Esophagus muscularis mucosa (tissue), 4 donors: ENCODE data around the gene CTDSPL.

Experiments used
- CTCF ChIP-seq, 3 experiments: fragments of 200-600 bp in 2 of 3; fragments of 450-650 bp in 1 of 3; sonication (generic) in 2 of 3; IDR thresholded peaks; one replicate each; pipeline ENCODE4 v1.5.1; 2017 to 2019; ENCODE audit warnings: antibody characterized with exemption in 3 of 3, mild to moderate bottlenecking in 2 of 3, moderate library complexity in 1 of 3
- EP300 ChIP-seq: sonication (generic); formaldehyde crosslinking; IDR thresholded peaks from one replicate; pipeline ENCODE4 v1.6.1; 2017; ENCODE audit warnings: antibody characterized with exemption
- POLR2A ChIP-seq: fragments of 450-650 bp; IDR thresholded peaks from one replicate; pipeline ENCODE4 v1.6.1; 2017; ENCODE audit warnings: antibody characterized with exemption, moderate library complexity, mild to moderate bottlenecking, low read depth
- POLR2AphosphoS5 ChIP-seq, 2 donors: sonication (generic); formaldehyde crosslinking; IDR thresholded peaks; one replicate each; pipeline ENCODE4 v1.6.1; 2017; ENCODE audit warnings: antibody characterized with exemption in 2 of 2

- no peak for TF ChIP-seq CTCF (IDR thresholded peaks at IDR 0.05)
- no peak for TF ChIP-seq POLR2A
- no peak for TF ChIP-seq EP300
- no peak for TF ChIP-seq POLR2AphosphoS5 (IDR thresholded peaks at IDR 0.05)
Observed at GRCh38 chr3:37969596-37970100, 108.0 kb downstream of the CTDSPL start.
